GM19324 (cell line): Measurements from ENCODE around the gene CLTCL1.
"Not testable (repeated sequence)": the region's sequence is repeated elsewhere in the genome, so short reads cannot be mapped to it uniquely, and the experiment has no call there.

Experiments
- ATAC-seq: cut with Tn5 transposase; IDR thresholded peaks from one replicate; pipeline ENCODE4 v1.9.1; 2021; ENCODE audit warnings: mild to moderate bottlenecking, moderate library complexity; ENCODE audit not compliant: unreplicated experiment, low FRiP score

The CLTCL1 gene

DNA sequence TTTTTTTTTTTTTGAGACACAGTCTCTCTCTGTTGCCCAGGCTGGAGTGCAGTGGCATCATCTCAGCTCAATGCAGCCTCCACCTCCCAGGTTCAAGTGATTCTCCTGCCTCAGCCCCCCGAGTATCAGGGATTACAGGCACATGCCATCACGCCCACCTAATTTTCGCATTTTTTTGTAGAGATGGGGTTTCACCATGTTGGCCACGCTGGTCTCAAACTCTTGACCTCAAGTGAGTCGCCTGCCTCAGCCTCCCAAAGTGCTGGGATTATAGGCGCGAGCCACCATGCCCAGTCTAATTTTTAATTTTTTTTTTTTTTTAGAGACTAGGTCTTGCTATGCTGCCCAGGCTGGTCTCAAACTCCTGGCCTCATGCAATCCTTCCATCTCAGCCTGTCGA is 35.2 kb downstream of the CLTCL1 start:
- ATAC-seq, result not testable (repeated sequence)

DNA sequence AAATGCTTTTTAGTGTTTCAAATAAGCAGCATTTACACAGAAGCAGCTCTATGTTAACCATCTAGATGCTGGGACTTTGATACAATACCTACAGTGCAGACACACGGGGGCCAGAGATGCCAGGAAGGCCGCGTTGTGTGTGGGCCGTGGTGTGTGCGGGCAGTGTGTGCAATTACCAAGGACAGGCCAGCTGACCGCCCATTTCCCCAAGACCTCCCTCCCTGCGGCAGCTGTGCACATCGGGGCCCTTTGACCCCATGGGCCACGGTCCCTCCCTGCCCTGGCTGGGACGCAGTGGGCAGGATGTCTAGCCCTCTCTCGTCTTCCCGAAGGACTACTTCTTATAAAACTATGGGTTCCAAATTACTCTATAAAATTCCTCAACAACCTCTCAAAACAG is 38.4 kb downstream of the CLTCL1 start:
- no peak for ATAC-seq

DNA sequence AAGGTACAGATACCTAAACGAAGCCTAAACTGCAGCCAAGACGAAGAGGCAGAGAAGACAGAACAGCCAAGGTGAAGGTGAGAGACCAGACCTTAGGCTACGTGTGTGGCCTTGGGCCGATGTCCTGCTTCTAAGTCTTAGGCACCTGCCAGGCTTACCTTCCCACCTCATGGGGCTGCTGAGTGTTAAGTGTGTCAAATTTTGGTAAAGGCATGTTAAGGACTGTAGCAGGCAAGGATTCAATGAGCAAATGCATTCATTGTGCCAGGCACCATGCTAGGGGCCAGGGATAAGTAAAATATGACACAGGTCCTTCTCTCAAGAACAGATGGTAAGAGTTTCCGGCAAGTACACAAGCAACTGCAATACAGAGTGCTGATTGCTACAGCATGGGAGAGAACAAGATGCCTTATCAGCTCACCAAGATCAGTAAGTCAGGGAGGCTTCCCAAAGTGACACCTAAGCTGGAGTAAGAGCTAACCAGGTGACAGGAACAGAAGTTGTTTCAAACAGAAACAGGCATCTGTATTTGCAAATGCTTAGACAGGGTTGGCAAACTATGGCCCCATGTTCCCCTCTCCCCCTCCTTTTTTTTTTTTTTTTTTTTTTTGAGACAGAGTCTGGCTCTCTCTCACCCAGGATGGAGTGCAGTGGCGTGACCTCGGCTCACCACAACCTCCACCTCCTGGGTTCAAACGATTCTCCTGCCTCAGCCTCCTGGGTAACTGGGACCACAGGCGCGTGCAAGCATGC is 46.7 kb downstream of the CLTCL1 start:
- ATAC-seq, result no peak

GRCh38 chr22:19242699-19243098 is 48.8 kb downstream of the CLTCL1 start:
- no peak for ATAC-seq

- ATAC-seq, result no peak
Measured at GRCh38 chr22:19241593-19241906, 50.0 kb downstream of the CLTCL1 start.

- no peak for ATAC-seq
Measured at GRCh38 chr22:19240813-19241592, 50.5 kb downstream of the CLTCL1 start.

DNA sequence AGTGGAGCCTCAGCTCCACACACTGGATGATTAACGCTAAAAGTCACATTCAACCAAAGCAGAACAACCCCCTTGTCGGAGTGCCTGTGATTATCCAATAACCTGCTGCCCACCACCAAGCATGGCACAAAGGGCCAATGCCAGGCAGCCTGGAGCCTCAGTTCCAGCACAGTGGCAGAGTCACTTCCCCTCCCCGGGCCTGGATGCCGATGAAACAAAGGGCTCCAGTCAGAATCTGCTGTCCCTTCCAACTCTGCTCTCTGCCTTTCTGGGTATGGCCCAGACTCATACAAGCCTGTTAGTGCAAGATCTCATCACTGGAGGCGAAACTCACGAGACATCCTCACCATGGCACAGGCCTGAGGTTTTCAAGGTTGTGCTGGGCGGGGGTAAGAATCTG is 52.1 kb downstream of the CLTCL1 start:
- no peak for ATAC-seq

DNA sequence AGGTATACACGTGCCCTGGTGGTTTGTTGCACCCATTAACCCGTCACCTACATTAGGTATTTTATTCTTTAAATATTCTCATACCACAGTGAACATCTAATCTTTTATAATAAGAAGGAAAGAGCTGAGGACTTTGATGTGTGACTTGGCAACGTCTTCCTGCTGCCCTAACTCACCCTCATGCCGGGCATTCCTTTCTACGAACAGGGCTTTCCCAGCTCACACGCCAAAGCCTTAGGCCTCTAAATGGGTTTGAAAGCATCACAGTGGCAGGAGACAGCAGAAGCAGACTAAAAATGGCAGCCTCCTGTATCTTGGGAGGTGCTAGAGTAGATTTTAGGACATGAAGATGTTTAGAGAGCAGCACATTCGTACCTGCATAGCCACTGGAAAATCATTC is 52.6 kb downstream of the CLTCL1 start:
- no peak for ATAC-seq

- ATAC-seq, result no peak
Measured at GRCh38 chr22:19235874-19236273, 55.6 kb downstream of the CLTCL1 start.

DNA sequence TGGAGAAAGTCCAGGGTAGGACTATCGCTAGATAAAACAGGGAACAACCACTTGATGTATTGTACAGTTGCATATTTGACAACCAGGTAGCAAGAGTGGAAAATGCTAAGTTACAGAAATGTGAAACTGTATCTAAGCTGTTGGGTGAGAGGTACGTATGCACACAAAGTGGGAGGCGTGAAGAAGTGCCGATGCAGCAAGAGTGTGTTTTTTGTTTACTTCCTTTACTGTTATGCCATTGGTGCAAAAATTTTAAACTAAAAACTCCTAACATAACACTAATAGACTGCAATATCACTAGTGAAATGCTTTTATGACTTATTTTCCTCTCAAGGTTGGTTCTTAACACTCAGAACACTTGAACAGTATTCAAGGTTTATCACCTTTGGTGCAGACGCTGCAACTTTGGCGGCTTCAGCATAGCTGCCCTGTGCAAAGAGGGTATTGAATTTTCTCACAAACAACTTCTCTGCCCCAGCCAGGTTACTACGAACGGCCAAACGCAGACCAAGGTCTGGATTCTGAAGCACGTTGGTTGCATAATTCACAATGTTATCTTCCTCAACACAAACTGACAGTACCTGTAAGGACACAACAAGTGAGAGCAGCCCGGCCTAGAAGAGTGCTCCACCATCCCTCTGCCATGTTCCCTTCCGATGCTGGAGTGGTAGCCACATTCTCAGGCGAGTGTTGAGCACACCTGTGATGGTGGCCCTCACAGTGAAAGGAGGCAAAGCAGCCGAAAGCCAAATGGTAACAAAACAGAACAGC is 57.2 kb downstream of the CLTCL1 start:
- ATAC-seq, result no peak

DNA sequence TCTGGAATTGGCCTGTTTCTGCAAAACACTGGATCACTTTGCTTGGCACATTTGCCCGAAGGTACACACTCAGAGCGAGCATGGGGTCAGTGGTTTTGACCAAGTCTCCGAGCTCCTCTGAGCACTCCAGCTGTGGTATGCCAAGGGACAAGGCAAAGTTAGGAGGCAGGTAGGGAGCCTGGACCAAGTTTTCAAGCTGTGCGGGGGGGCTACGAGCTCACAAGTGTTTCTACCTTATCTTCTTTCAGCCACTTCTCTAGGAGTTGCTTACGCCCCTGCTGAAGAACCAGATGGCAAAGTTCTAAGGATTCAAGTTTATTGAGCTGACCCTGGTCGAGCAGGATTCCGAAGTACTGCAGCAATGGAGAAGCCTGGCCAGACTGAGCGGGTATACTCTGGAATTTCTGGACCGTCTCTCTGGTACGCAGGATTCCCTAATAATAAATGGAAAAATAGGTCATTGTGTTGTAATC is 58.3 kb downstream of the CLTCL1 start:
- ATAC-seq, result no peak

DNA sequence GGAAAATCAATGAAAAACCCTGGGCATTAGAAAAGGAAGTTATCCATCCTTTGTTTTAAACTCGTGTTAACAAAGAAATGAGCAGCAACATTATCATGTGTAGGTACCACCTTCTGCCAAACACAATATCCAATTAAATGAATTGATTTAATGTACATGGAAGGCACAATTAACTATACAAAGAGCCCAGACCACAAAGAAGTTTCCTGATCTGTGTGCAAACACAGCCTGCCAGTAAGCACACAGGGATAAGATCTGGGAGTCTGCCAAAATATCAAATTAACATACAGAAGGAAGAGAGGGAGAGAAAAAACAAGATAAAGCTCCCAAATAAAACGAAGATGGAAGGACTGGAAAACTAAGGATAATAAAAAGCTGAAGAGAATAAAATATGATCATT is 58.9 kb downstream of the CLTCL1 start:
- no peak for ATAC-seq

DNA sequence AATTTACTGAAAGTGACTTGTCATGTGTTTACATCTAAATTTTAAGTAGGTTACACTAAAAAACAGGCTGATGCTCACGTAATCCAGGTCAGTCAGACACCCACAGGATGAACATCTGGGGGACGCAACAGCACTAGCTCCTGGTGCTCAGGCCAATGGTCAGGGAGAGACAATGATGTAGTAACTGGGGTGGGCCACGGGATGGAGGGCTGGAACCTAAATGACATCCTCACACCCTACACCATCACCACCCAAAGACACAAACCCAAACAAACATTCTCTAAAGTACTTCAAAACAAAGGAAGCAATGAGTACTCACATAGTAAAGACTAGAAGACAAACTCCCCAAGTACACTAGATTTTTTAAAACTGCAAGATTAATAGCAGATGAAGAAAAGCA is 59.5 kb downstream of the CLTCL1 start:
- no peak for ATAC-seq

DNA sequence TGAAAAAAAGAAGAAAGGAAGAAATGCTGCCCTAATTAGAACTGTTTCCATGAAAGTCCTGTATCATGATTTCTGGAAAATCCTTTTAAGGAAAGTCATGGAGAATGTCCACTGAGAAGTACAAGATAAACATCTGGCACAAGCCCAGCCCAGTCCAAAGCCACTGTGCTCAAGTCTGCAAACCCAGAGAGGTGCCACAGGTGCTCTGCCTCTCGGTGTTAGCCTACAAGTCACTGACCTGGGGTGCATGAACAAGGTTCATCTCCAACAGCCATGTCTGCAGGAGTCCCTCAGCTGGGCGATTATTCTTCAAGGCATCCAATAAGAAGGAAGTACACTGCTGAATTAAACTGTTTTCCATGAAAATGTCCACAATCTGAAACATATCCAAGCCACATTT is 61.9 kb downstream of the CLTCL1 start:
- ATAC-seq, result no peak

DNA sequence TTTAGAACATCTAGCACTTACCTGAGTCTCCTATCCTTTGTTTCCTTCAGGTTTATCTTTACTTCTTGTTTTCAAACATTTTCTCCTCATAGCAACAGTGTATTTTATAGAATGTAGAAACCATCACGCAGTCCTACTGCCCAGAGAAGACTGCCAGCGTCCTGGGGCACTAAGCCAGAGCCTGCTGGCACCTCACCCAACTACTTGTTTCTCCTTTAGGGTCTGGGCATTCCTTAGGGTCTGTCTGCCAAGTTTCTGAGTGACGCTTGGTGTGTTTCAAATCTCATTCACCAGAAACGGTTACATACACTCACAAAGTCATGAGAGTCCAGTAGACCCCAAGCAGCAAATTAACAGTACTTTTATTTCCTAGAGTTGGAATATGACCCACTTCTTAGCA is 63.3 kb downstream of the CLTCL1 start:
- no peak for ATAC-seq

- no peak for ATAC-seq
Measured at GRCh38 chr22:19226428-19226827, 65.1 kb downstream of the CLTCL1 start.

GRCh38 chr22:19225560-19225959 is 66.0 kb downstream of the CLTCL1 start:
- ATAC-seq, result no peak

DNA sequence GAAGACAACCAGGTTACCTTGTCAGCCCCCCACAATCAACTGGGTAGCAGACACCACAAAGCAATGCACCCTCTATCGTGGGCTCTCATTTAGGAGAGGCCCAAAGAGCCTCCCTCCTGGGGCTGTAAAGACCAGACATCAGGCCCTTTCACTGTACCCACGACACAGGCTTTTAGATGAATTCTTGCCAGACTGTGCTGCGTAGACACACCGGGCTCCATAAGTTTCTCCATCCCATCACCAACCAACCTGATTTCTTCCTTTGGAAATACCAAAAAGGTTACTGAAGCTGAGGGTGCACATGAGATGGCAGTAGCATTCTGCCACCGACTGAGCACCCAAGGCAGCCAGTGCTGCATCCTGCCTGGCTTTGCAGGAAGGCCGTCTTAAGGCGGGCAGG is 66.5 kb downstream of the CLTCL1 start:
- ATAC-seq, result no peak

- no peak for ATAC-seq
Measured at GRCh38 chr22:19224557-19224956, 67.0 kb downstream of the CLTCL1 start.

DNA sequence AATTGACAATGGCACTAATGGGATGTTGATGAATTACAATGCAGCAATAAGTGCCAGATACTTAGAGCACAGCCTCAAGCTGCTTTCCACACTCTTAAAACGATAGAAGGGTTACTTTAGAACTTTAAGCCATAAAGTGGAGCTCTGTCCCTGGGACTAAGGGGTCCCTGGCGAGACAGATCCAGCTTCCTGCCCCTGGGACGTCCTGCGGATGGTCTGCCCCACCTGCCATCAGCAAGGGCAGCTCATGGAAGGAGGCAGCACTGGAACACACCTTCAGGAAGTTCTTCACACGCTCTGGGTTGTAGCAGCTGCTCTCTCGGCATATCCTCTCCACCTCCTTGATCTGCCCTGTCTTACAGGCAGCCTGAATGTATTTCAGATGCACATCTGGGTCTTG is 67.9 kb downstream of the CLTCL1 start:
- ATAC-seq, result no peak

- ATAC-seq, result no peak
Measured at GRCh38 chr22:19223110-19223509, 68.4 kb downstream of the CLTCL1 start.
